RWPE2 (cell line): ENCODE data around the gene USP6NL.

ENCODE experiments used
- ATAC-seq: fragments of 200-7000 bp; cut with Tn5 transposase; 3 replicates; pipeline ENCODE4 v1.9.1; 2021; ENCODE audit warnings: low read depth
- DNase-seq: peaks from one replicate; pipeline ENCODE4 v3.0.0-alpha.2; 2020; ENCODE audit warnings: low spot score
- H3K27ac ChIP-seq: fragments of 450-650 bp; 2 replicates; pipeline ENCODE4 v1.5.1; 2017; ENCODE audit warnings: mild to moderate bottlenecking; ENCODE audit not compliant: poor library complexity, severe bottlenecking
- H3K27me3 ChIP-seq: fragments of 250-450 bp; sonication (Bioruptor Pico); 2 replicates; pipeline ENCODE4 v1.5.1; 2021; ENCODE audit warnings: mild to moderate bottlenecking, moderate library complexity; ENCODE audit not compliant: insufficient read depth, poor library complexity, severe bottlenecking
- H3K36me3 ChIP-seq: fragments of 250-450 bp; sonication (Bioruptor Pico); 2 replicates; pipeline ENCODE4 v1.5.1; 2020; ENCODE audit warnings: low read depth, mild to moderate bottlenecking, moderate library complexity
- H3K4me1 ChIP-seq: fragments of 250-450 bp; sonication (Bioruptor Pico); 2 replicates; pipeline ENCODE4 v1.5.1; 2021; ENCODE audit warnings: mild to moderate bottlenecking, moderate library complexity; ENCODE audit not compliant: insufficient read depth, poor library complexity, severe bottlenecking
- H3K4me3 ChIP-seq: fragments of 250-450 bp; sonication (Bioruptor Pico); 2 replicates; pipeline ENCODE4 v1.5.1; 2021; ENCODE audit warnings: mild to moderate bottlenecking, moderate library complexity; ENCODE audit not compliant: severe bottlenecking
- H3K9me3 ChIP-seq: fragments of 250-450 bp; sonication (Bioruptor Pico); 2 replicates; pipeline ENCODE4 v1.5.1; 2021; ENCODE audit warnings: mild to moderate bottlenecking, moderate library complexity; ENCODE audit not compliant: severe bottlenecking
- TF ChIP-seq, protein P1 (sequence below): fragments of 450-650 bp; IDR thresholded peaks from one replicate; pipeline ENCODE4 v1.5.1; 2017; ENCODE audit warnings: mild to moderate bottlenecking, moderate library complexity; ENCODE audit not compliant: poor library complexity, severe bottlenecking

The USP6NL gene

DNA sequence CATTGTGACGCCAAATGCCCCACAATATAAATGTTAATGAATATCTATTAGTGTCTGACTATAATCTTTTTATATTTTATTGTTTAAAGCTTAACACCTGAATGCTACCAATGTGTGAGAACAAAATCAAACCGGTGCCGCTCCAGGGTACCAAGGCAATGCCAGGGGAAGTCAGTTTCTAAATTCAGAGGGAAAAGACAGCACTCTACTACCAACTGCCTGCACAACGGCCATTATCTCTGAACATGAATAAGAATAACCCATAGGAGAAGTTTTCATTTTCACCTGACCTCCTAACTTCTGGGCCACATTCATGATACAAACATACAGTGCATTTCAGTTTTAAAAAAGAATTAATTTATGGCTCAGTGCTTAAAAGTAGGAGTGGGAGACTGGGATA, 21.7 kb downstream of the USP6NL start:
- Histone ChIP-seq H3K4me1 (peaks cover 27% of the 10 kb centered on the region), H3K9me3 (no peaks in the 10 kb centered on the region), H3K27me3 (no peaks in the 10 kb centered on the region), H3K27ac (no peak overlapping the region), H3K36me3 (no peaks in the 10 kb centered on the region; the same call in 1 of the 2 replicates), H3K4me3 (no peak overlapping the region)
- ATAC-seq (no peak), DNase-seq (no peak)
- TF ChIP-seq, protein P1, sequence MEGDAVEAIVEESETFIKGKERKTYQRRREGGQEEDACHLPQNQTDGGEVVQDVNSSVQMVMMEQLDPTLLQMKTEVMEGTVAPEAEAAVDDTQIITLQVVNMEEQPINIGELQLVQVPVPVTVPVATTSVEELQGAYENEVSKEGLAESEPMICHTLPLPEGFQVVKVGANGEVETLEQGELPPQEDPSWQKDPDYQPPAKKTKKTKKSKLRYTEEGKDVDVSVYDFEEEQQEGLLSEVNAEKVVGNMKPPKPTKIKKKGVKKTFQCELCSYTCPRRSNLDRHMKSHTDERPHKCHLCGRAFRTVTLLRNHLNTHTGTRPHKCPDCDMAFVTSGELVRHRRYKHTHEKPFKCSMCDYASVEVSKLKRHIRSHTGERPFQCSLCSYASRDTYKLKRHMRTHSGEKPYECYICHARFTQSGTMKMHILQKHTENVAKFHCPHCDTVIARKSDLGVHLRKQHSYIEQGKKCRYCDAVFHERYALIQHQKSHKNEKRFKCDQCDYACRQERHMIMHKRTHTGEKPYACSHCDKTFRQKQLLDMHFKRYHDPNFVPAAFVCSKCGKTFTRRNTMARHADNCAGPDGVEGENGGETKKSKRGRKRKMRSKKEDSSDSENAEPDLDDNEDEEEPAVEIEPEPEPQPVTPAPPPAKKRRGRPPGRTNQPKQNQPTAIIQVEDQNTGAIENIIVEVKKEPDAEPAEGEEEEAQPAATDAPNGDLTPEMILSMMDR: no peak

DNA sequence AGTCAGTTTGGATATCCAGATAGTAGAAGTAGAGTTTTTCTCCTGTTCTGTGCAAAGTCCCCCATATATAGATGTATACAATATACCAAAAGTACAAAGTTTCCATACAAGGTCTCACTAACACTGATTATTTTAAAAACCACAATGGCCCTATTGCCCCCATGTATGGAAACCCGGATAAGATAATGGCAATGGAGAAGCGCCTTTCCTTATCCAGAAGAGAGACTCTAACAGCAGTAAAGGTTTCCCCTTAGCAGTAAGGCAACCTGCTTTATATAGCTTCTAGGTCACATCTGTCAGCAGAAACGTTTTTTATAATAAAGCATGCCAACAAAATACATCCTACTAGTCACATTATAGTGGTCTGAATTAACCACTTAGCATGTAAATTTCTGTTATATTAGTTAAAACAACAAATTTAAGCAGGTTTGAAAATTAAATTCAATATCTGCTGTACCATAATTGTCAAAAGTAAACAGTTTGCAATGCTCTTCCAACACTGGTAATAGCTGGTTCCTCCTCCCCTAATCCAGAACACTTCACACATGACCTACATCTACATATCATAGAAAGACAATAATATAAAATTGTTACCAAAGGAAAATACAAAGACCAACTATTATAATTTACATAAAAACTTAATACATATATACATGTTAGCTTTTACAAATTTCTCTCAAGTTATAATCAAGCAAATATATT, 22.4 kb downstream of the USP6NL start:
- H3K9me3 ChIP-seq: no peaks in the 10 kb centered on the region
- TF ChIP-seq, protein P1: no peak
- no peak overlapping the region for H3K27ac ChIP-seq
- no peak for ATAC-seq
- DNase-seq: no peak
- H3K36me3 ChIP-seq: no peaks in the 10 kb centered on the region; the same call in 1 of the 2 replicates
- H3K4me1 ChIP-seq: peaks cover 27% of the 10 kb centered on the region
- H3K27me3 ChIP-seq: no peaks in the 10 kb centered on the region
- no peak overlapping the region for H3K4me3 ChIP-seq

DNA sequence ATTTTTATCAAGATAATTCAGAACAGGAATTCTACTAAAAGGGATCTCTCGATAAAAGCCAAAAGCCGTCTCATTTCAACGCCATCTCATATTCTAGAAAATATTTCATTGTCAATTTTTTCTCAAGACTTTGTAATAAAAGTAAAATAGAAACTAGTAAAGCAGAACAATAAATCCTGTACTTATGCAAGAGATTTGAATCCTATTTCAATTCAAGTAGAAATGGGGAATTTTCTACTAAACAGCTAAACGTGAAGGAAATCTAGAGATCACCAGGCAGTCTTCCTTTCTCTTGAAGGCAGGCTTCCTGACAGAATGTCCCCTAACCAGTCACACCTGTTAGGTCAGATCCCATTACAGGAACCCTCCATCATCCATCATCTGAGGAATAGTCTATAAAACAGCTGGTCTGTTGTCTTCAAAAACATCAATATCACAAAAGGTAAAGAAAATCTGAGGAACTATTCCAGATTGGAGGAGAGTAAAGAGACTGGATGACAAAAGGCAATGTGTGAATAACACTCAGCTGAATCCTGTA, 23.7 kb downstream of the USP6NL start:
- TF ChIP-seq, protein P1: no peak
- no peaks in the 10 kb centered on the region for H3K27me3 ChIP-seq
- DNase-seq: no peak

DNA sequence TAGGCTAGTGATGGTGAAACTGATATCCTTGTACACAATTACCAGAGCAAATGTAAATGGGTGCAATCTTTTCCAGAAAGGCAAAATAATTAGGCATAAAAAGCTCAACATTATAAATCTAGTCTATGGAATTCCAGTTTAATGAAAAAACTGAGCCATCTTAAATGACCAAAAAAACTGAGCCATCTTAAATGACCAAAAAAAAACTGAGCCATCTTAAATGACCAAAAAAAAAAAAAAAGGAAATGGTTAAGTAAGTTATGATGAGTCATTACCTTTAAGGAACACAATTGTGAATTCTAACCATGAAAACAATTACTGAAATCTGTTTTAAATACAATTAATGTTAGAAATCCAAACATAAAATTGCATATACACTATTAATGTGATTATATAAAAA, 25.3 kb downstream of the USP6NL start:
- Histone ChIP-seq H3K36me3 (no peaks in the 10 kb centered on the region; the same call in 1 of the 2 replicates), H3K4me1 (peaks cover 20% of the 10 kb centered on the region), H3K27me3 (no peaks in the 10 kb centered on the region), H3K27ac (no peak overlapping the region), H3K4me3 (no peak overlapping the region), H3K9me3 (no peaks in the 10 kb centered on the region)
- TF ChIP-seq, protein P1: no peak
- no peak for DNase-seq
- no peak for ATAC-seq

More for the DNA sequence above, 23.7 kb downstream of the USP6NL start:
- H3K9me3 ChIP-seq: no peaks in the 10 kb centered on the region
- H3K4me1 ChIP-seq: peaks cover 25% of the 10 kb centered on the region
- H3K27ac ChIP-seq: no peak overlapping the region
- no peak overlapping the region for H3K4me3 ChIP-seq
- H3K36me3 ChIP-seq: no peaks in the 10 kb centered on the region; the same call in 1 of the 2 replicates
- no peak for ATAC-seq

DNA sequence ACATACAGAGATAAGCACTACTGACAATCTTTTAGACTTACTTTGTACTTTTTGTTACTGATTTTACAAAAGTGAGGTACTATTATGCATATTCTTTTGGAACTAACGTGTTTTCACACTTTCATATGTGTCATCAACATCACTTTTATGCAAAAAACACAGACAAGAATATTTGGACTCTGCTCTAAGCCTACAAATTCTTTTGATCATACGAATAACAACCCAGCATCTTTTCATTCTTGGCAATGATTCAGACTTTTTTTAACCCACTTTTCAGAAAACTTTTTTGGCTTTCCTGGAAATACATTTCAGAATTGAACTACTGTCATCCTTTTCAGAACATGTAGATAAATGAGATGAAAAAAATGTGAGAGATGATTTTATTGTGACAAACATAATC, 30.2 kb downstream of the USP6NL start:
- Histone ChIP-seq H3K27ac (no peak overlapping the region), H3K27me3 (no peaks in the 10 kb centered on the region), H3K36me3 (no peaks in the 10 kb centered on the region; the same call in 1 of the 2 replicates), H3K4me3 (no peak overlapping the region), H3K4me1 (peaks cover 5% of the 10 kb centered on the region), H3K9me3 (no peaks in the 10 kb centered on the region)
- DNase-seq: no peak
- TF ChIP-seq, protein P1: no peak
- no peak for ATAC-seq
